Neuronal stem cell (in vitro differentiated cells): Measurements from ENCODE around the gene TNFRSF25.

Experiments
- DNase-seq: peaks from one replicate; pipeline ENCODE4 v3.0.0-alpha.2; 2013; ENCODE audit warnings: low spot score
- H2AFZ ChIP-seq: one replicate; pipeline ENCODE4 v1.6.1; 2013; ENCODE audit warnings: mild to moderate bottlenecking, low read length, inconsistent platforms
- H2AK5ac ChIP-seq: 2 replicates; pipeline ENCODE4 v1.6.1; 2013; ENCODE audit warnings: low read depth, mild to moderate bottlenecking, inconsistent platforms, low read length, moderate library complexity, mixed read lengths
- H2BK120ac ChIP-seq: 2 replicates; pipeline ENCODE4 v1.6.1; 2013; ENCODE audit warnings: low read depth, mild to moderate bottlenecking, inconsistent platforms, low read length, moderate library complexity, mixed read lengths
- H2BK12ac ChIP-seq: one replicate; pipeline ENCODE4 v1.6.1; 2013; ENCODE audit warnings: low read length, inconsistent platforms
- H2BK15ac ChIP-seq: 2 replicates; pipeline ENCODE4 v1.6.1; 2013; ENCODE audit warnings: mild to moderate bottlenecking, low read length, inconsistent platforms, mixed read lengths
- H2BK5ac ChIP-seq: one replicate; pipeline ENCODE4 v1.6.1; 2013; ENCODE audit warnings: inconsistent platforms, mild to moderate bottlenecking, low read length, moderate library complexity
- H3K14ac ChIP-seq: one replicate; pipeline ENCODE4 v1.6.1; 2013; ENCODE audit warnings: low read length, inconsistent platforms
- H3K18ac ChIP-seq: 2 replicates; pipeline ENCODE4 v1.6.1; 2013; ENCODE audit warnings: low read length, inconsistent platforms
- H3K23ac ChIP-seq: 2 replicates; pipeline ENCODE4 v1.6.1; 2013; ENCODE audit warnings: low read depth, mild to moderate bottlenecking, mixed read lengths, low read length, inconsistent platforms; ENCODE audit not compliant: poor library complexity
- H3K27ac ChIP-seq: replicated peaks from 3 replicates; pipeline ENCODE4 v1.5.1; 2013; ENCODE audit warnings: low read length, inconsistent platforms
- H3K27me3 ChIP-seq, 3 experiments: 2 replicates each; pipeline ENCODE4 v1.6.1; 2013; ENCODE audit warnings: low read length in 3 of 3, mild to moderate bottlenecking in 2 of 3, inconsistent platforms in 1 of 3, low read depth in 1 of 3, mixed read lengths in 1 of 3, moderate library complexity in 1 of 3; ENCODE audit not compliant: control insufficient read depth in 3 of 3, insufficient read depth in 3 of 3
- H3K36me3 ChIP-seq, 2 donors: replicated peaks in 1 of 2; 2 replicates each; pipeline ENCODE4 v1.6.1; 2013; ENCODE audit warnings: low read length in 2 of 2; ENCODE audit not compliant: control insufficient read depth in 2 of 2, insufficient read depth in 2 of 2
- H3K4ac ChIP-seq: 2 replicates; pipeline ENCODE4 v1.6.1; 2013; ENCODE audit warnings: inconsistent platforms, mild to moderate bottlenecking, low read length, moderate library complexity
- H3K4me1 ChIP-seq, 2 donors: 1 replicate in 1 of 2; 2 replicates in 1 of 2; pipeline ENCODE4 v1.6.1; 2013; ENCODE audit warnings: low read length in 2 of 2, low read depth in 1 of 2; ENCODE audit not compliant: control insufficient read depth in 2 of 2, insufficient read depth in 1 of 2
- H3K4me2 ChIP-seq: one replicate; pipeline ENCODE4 v1.6.1; 2013; ENCODE audit warnings: mild to moderate bottlenecking, low read length, inconsistent platforms; ENCODE audit not compliant: insufficient read depth, poor library complexity, severe bottlenecking
- H3K4me3 ChIP-seq, 2 donors: 2 replicates each; pipeline ENCODE4 v1.5.1; 2013; ENCODE audit warnings: low read length in 2 of 2, mild to moderate bottlenecking in 2 of 2, inconsistent platforms in 1 of 2, moderate library complexity in 1 of 2
- H3K79me1 ChIP-seq: one replicate; pipeline ENCODE4 v1.6.1; 2013; ENCODE audit warnings: low read depth, mild to moderate bottlenecking, inconsistent platforms, low read length, moderate library complexity
- H3K9ac ChIP-seq: one replicate; pipeline ENCODE4 v1.6.1; 2013; ENCODE audit warnings: mild to moderate bottlenecking, low read depth, low read length, inconsistent platforms; ENCODE audit not compliant: poor library complexity
- H3K9me3 ChIP-seq, 2 donors: replicated peaks in 1 of 2; 2 replicates each; pipeline versions ENCODE3 to v1.6.1; 2013; ENCODE audit warnings: low read length in 2 of 2, mild to moderate bottlenecking in 2 of 2, inconsistent platforms in 1 of 2, low read depth in 1 of 2, mixed read lengths in 1 of 2, moderate library complexity in 1 of 2; ENCODE audit not compliant: control insufficient read depth in 2 of 2, insufficient read depth in 1 of 2
- H4K8ac ChIP-seq: one replicate; pipeline ENCODE4 v1.6.1; 2013; ENCODE audit warnings: low read depth, mild to moderate bottlenecking, inconsistent platforms, low read length, moderate library complexity
- H4K91ac ChIP-seq: one replicate; pipeline ENCODE4 v1.6.1; 2013; ENCODE audit warnings: low read length, low read depth, mild to moderate bottlenecking, inconsistent platforms; ENCODE audit not compliant: poor library complexity
- WGBS, 2 donors: extraction: QIAGEN DNeasy Blood & Tissue Kit; methylation state at CpG; one replicate each; pipeline ENCODE4 v1.1.7; 2013; ENCODE audit warnings: missing lambda C conversion rate in 2 of 2, mixed read lengths in 1 of 2; ENCODE audit not compliant: insufficient read length in 2 of 2, insufficient replicate concordance in 1 of 2; ENCODE audit errors: extremely low coverage in 2 of 2; 5-methylcytosine and 5-hydroxymethylcytosine counted together

TNFRSF25 gene

GRCh38 chr1:6483017-6483760 is 17.2 kb upstream of the TNFRSF25 start:
- H3K27ac ChIP-seq, result no peak overlapping the region
- H3K27me3 ChIP-seq, result no peaks in the 10 kb centered on the region
- WGBS, 2 donors, result no CpG with 5 or more reads among the region's 14 CpGs
- H3K23ac ChIP-seq, result no peak overlapping the region
- H3K79me1 ChIP-seq, result peaks cover 2% of the 10 kb centered on the region
- H2AK5ac ChIP-seq, result no peak overlapping the region
- H3K36me3 ChIP-seq, result peaks cover 0 to 6% of the 10 kb centered on the region in 2 donors
- H3K14ac ChIP-seq, result peak overlapping the region; percentile 38
- H3K9ac ChIP-seq, result no peak overlapping the region
- H3K18ac ChIP-seq, result no peak overlapping the region
- no peak for DNase-seq
- H3K4me2 ChIP-seq, result no peak overlapping the region
- H2BK15ac ChIP-seq, result no peak overlapping the region
- H2BK120ac ChIP-seq, result no peak overlapping the region
- H4K91ac ChIP-seq, result no peak overlapping the region
- no peak overlapping the region for H2BK12ac ChIP-seq
- H3K4me3 ChIP-seq, result peak overlapping the region in 1 of 2 donors; percentile 43
- H3K9me3 ChIP-seq, result no peaks in the 10 kb centered on the region
- no peak overlapping the region for H2AFZ ChIP-seq
- no peak overlapping the region for H3K4ac ChIP-seq
- peaks cover 12 to 15% of the 10 kb centered on the region in 2 donors for H3K4me1 ChIP-seq
- peak overlapping the region; percentile 43 for H4K8ac ChIP-seq
- H2BK5ac ChIP-seq, result no peak overlapping the region

GRCh38 chr1:6481820-6482219 is 15.8 kb upstream of the TNFRSF25 start:
- no peak overlapping the region for H3K4me3 ChIP-seq
- no peaks in the 10 kb centered on the region for H3K27me3 ChIP-seq
- H2AFZ ChIP-seq, result no peak overlapping the region
- no CpG with 5 or more reads among the region's 5 CpGs for WGBS, 2 donors
- no peak overlapping the region for H4K8ac ChIP-seq
- H4K91ac ChIP-seq, result no peak overlapping the region
- H3K27ac ChIP-seq, result no peak overlapping the region
- H3K14ac ChIP-seq, result no peak overlapping the region
- H3K9me3 ChIP-seq, result no peaks in the 10 kb centered on the region
- DNase-seq, result no peak
- peaks cover 2% of the 10 kb centered on the region for H3K79me1 ChIP-seq
- H2BK12ac ChIP-seq, result no peak overlapping the region
- H3K4me1 ChIP-seq, result peaks cover 14 to 22% of the 10 kb centered on the region in 2 donors
- H2BK120ac ChIP-seq, result no peak overlapping the region
- no peak overlapping the region for H3K23ac ChIP-seq
- H3K18ac ChIP-seq, result no peak overlapping the region
- H2AK5ac ChIP-seq, result no peak overlapping the region
- no peak overlapping the region for H3K4ac ChIP-seq
- H3K9ac ChIP-seq, result no peak overlapping the region
- H3K36me3 ChIP-seq, result peaks cover 0 to 6% of the 10 kb centered on the region in 2 donors
- H2BK5ac ChIP-seq, result no peak overlapping the region
- no peak overlapping the region for H2BK15ac ChIP-seq
- H3K4me2 ChIP-seq, result no peak overlapping the region

- no peak overlapping the region for H3K23ac ChIP-seq
- no peaks in the 10 kb centered on the region for H3K27me3 ChIP-seq
- no peak overlapping the region for H2BK120ac ChIP-seq
- H2BK5ac ChIP-seq, result no peak overlapping the region
- H3K27ac ChIP-seq, result no peak overlapping the region
- no peak overlapping the region for H3K9ac ChIP-seq
- H3K4me3 ChIP-seq, result no peak overlapping the region
- H4K91ac ChIP-seq, result no peak overlapping the region
- peak overlapping the region; percentile 97 for H3K14ac ChIP-seq
- no peak overlapping the region for H3K4ac ChIP-seq
- WGBS, 2 donors, result no CpG with 5 or more reads among the region's 24 CpGs
- H3K79me1 ChIP-seq, result no peaks in the 10 kb centered on the region
- H3K36me3 ChIP-seq, result peaks cover 13 to 25% of the 10 kb centered on the region in 2 donors
- no peak overlapping the region for H3K4me2 ChIP-seq
- no peak for DNase-seq
- no peak overlapping the region for H2AK5ac ChIP-seq
- no peak overlapping the region for H4K8ac ChIP-seq
- no peak overlapping the region for H2AFZ ChIP-seq
- peak overlapping the region; percentile 33 for H3K18ac ChIP-seq
- no peak overlapping the region for H2BK12ac ChIP-seq
- H3K4me1 ChIP-seq, result peaks cover 7% of the 10 kb centered on the region in 2 donors
- H2BK15ac ChIP-seq, result no peak overlapping the region
- H3K9me3 ChIP-seq, result no peaks in the 10 kb centered on the region
Observed at GRCh38 chr1:6477039-6477820, 11.3 kb upstream of the TNFRSF25 start.

GRCh38 chr1:6476483-6476882 is 10.5 kb upstream of the TNFRSF25 start:
- peaks cover 18 to 33% of the 10 kb centered on the region in 2 donors for H3K36me3 ChIP-seq
- H3K4me1 ChIP-seq, result peaks cover 7% of the 10 kb centered on the region in 2 donors
- no peak overlapping the region for H3K18ac ChIP-seq
- no peaks in the 10 kb centered on the region for H3K79me1 ChIP-seq
- H2BK15ac ChIP-seq, result no peak overlapping the region
- H3K9ac ChIP-seq, result no peak overlapping the region
- DNase-seq, result no peak
- H3K14ac ChIP-seq, result no peak overlapping the region
- no peak overlapping the region for H3K4me3 ChIP-seq
- no peak overlapping the region for H3K4ac ChIP-seq
- H2BK12ac ChIP-seq, result no peak overlapping the region
- no peak overlapping the region for H4K91ac ChIP-seq
- no peak overlapping the region for H2AFZ ChIP-seq
- no peak overlapping the region for H2AK5ac ChIP-seq
- H3K9me3 ChIP-seq, result no peaks in the 10 kb centered on the region
- no peak overlapping the region for H3K23ac ChIP-seq
- no peak overlapping the region for H2BK5ac ChIP-seq
- H4K8ac ChIP-seq, result no peak overlapping the region
- no peak overlapping the region for H2BK120ac ChIP-seq
- peaks cover 0 to 4% (median 0%) of the 10 kb centered on the region in 3 experiments for H3K27me3 ChIP-seq
- H3K27ac ChIP-seq, result no peak overlapping the region
- no CpG with 5 or more reads among the region's 5 CpGs for WGBS, 2 donors
- no peak overlapping the region for H3K4me2 ChIP-seq
